ENCODE measurements around the gene LMBRD2. TPM values are rescaled to one million over a fixed set of nuclear protein-coding genes. Genes with fewer than 3 reads are reported as not detected.
"Not testable (repeated sequence)": the region's sequence is repeated elsewhere in the genome, so short reads cannot be mapped to it uniquely, and the experiment has no call there.

The LMBRD2 gene
- total RNA-seq, 4 donors from 2014 or later = 6.9 to 23.2 (median 8.8) TPM

- intact Hi-C loops (cut with DNase I) = no loop called here
- Histone ChIP-seq H3K9me3 (peaks cover 0 to 13% (median 4%) of the 10 kb centered on the region in 3 donors), H3K27me3 (no peaks in the 10 kb centered on the region), H3K4me3 (no peak overlapping the region), H3K4me1 (no peaks in the 10 kb centered on the region), H3K36me3 (peaks cover 0 to 85% (median 4%) of the 10 kb centered on the region in 3 donors), H3K27ac (no peak overlapping the region)
- 93 to 96% methylated on average over 5 of the region's 5 CpGs for WGBS, 2 donors
- TF ChIP-seq CTCF (IDR thresholded peaks at IDR 0.05) (no peak), POLR2A (IDR thresholded peaks at IDR 0.05) (no peak)
- no peak for DNase-seq
These were observed 42.1 kb upstream of the LMBRD2 start for GRCh38 chr5:36193746-36194145.

GRCh38 chr5:36184408-36184807 is 32.7 kb upstream of the LMBRD2 start:
- 47 to 79% methylated on average over 1 to 2 of the region's 4 CpGs for WGBS, 2 donors

GRCh38 chr5:36181774-36182173 is 30.1 kb upstream of the LMBRD2 start:
- TF ChIP-seq POLR2A (IDR thresholded peaks at IDR 0.05) (no peak), CTCF (IDR thresholded peaks at IDR 0.05) (no peak)
- Histone ChIP-seq H3K27me3 (no peaks in the 10 kb centered on the region), H3K27ac (no peak overlapping the region), H3K9me3 (no peaks in the 10 kb centered on the region), H3K4me3 (no peak overlapping the region), H3K4me1 (no peaks in the 10 kb centered on the region), H3K36me3 (peaks cover 0 to 73% (median 6%) of the 10 kb centered on the region in 3 donors)
- WGBS, 2 donors = 62 to 70% methylated on average over 2 of the region's 2 CpGs
- no peak for DNase-seq
- intact Hi-C loops (cut with DNase I) = no loop called here

More at GRCh38 chr5:36184408-36184807, 32.7 kb upstream of the LMBRD2 start:
- H3K4me1 ChIP-seq; H3K27ac ChIP-seq; DNase-seq; H3K4me3 ChIP-seq; intact Hi-C loops (cut with DNase I); H3K27me3 ChIP-seq; H3K9me3 ChIP-seq: not testable (repeated sequence)
- peaks cover 0 to 50% (median 0%) of the 10 kb centered on the region in 3 donors for H3K36me3 ChIP-seq

- H3K36me3 ChIP-seq = peaks cover 0 to 78% (median 6%) of the 10 kb centered on the region in 3 donors
- intact Hi-C loops (cut with DNase I) = no loop called here
These were observed 29.1 kb upstream of the LMBRD2 start for GRCh38 chr5:36180556-36181350.

GRCh38 chr5:36179950-36180349 is 28.3 kb upstream of the LMBRD2 start:
- Histone ChIP-seq H3K4me1 (no peaks in the 10 kb centered on the region), H3K4me3 (no peak overlapping the region), H3K36me3 (peaks cover 0 to 83% (median 6%) of the 10 kb centered on the region in 3 donors), H3K27me3 (no peaks in the 10 kb centered on the region), H3K27ac (no peak overlapping the region), H3K9me3 (no peaks in the 10 kb centered on the region)
- WGBS, 2 donors = 59 to 70% methylated on average over 4 of the region's 4 CpGs
- DNase-seq = no peak
- intact Hi-C loops (cut with DNase I) = loop anchor here (10.0 kb wide), 1 partner anchor 215 kb away; no protein-coding TSS in a partner anchor
- TF ChIP-seq POLR2A (IDR thresholded peaks at IDR 0.05) = no peak

More at GRCh38 chr5:36180556-36181350, 29.1 kb upstream of the LMBRD2 start:
- DNase-seq = no peak
- 69 to 76% methylated on average over 2 of the region's 2 CpGs for WGBS, 2 donors
- TF ChIP-seq CTCF (IDR thresholded peaks at IDR 0.05) = no peak
- TF ChIP-seq POLR2A (IDR thresholded peaks at IDR 0.05) = no peak
- no peaks in the 10 kb centered on the region for H3K27me3 ChIP-seq
- no peaks in the 10 kb centered on the region for H3K4me1 ChIP-seq
- H3K4me3 ChIP-seq = no peak overlapping the region
- H3K27ac ChIP-seq = no peak overlapping the region
- no peaks in the 10 kb centered on the region for H3K9me3 ChIP-seq

GRCh38 chr5:36178524-36178890 is 26.8 kb upstream of the LMBRD2 start:
- 88 to 97% methylated on average over 3 of the region's 3 CpGs for WGBS, 2 donors
- Histone ChIP-seq H3K27ac (no peak overlapping the region), H3K4me3 (no peak overlapping the region), H3K4me1 (no peaks in the 10 kb centered on the region), H3K27me3 (no peaks in the 10 kb centered on the region), H3K9me3 (no peaks in the 10 kb centered on the region), H3K36me3 (peaks cover 0 to 91% (median 6%) of the 10 kb centered on the region in 3 donors)
- no peak for DNase-seq
- intact Hi-C loops (cut with DNase I) = loop anchor here (10.0 kb wide), 1 partner anchor 216 kb away; no protein-coding TSS in a partner anchor
- TF ChIP-seq POLR2A (IDR thresholded peaks at IDR 0.05) (no peak), CTCF (IDR thresholded peaks at IDR 0.05) (no peak)

All from esophagus squamous epithelium (tissue), 5 donors.